GM18502 (cell line): Measurements from ENCODE around the gene LVRN.

Source experiments
- ATAC-seq: cut with Tn5 transposase; IDR thresholded peaks from one replicate; pipeline ENCODE4 v1.9.1; 2021; ENCODE audit warnings: mild to moderate bottlenecking; ENCODE audit not compliant: unreplicated experiment, poor library complexity

Gene LVRN

GRCh38 chr5:115952588-115952987, 9.7 kb upstream of the LVRN start:
- ATAC-seq, result no peak

DNA sequence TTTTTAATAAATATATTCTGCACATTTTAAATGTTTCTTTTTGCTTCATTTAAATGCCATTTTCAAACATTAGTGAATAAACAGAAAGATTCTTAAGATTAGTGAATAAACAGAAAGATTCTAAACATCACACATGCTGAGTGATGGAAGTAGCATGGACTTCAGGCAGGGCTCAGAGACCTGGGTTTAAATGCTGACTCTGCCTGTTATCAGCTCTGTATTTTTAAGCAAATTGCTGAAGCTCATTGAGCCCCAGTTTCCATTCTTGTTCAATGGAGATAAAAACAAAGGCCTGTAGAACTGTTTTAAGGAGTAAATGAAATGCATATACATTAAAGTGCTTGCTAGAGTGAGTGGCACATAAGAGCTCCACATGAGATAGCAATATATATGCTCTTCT, 8.1 kb upstream of the LVRN start:
- no peak for ATAC-seq

DNA sequence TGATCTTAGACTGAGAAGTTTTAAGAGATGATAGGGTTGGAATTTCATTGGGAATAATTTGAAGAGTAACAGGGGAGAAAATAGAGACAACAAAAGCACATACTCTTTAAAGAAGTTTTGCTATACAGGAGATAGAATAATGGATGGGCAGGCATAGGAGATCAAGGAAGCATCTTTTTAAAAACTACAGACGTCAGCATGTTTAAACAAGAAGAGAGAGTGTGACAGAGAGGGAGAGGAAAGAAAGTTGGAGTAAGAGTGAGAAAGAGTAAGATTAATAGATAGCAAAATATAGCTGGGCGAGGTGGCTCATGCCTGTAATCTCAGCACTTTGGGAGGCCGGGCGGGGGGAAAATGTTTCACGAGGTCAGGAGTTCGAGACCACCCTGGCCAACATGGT, 5.3 kb upstream of the LVRN start:
- ATAC-seq, result no peak

DNA sequence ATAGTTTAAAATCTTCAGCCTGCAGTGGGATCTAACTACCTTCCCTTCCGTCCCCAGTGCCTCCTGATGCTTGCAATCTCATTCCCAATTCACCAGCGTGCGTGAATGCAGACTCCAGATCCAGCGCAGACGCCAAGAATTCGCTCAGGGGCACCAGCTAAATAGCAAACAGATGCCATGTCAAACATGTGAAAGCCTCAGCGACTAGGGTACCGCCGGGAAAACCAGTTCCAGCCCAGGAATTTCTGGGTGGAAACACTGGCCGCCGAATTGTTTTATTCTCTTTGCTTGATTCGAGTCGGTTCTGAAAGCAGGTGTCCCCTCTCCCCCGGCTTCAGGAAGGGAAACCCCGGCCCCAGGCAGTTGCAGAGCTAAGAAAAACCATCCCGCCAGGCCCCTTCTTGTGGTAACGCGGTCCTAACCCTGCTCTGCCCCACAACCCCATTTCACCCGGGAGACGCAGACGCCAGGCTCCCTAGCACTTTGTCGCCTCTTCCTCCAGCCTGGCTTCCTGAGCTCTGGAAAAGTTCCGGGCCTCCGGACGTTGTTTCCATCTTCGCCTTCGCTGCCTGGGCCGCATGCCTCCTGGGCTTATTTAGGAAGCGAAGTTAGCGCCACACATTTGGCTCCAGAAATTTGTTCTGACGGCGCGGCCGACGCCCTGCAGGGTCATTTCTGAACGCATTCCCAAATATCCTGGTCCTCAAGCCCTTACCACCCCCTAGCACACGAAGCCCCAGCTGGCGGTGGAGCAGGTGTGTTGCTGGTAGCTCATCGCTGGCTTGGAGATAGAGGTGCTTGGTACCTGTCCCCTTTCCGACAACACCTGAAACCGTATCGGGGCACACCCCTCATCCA, 665 bp upstream of the LVRN start:
- ATAC-seq, result no peak

GRCh38 chr5:115962565-115963402, 509 bp downstream of the LVRN start:
- no peak for ATAC-seq

- ATAC-seq, result no peak
Observed at GRCh38 chr5:115963566-115963965, 1.3 kb downstream of the LVRN start.

- ATAC-seq, result no peak
Observed at GRCh38 chr5:115968770-115969169, 6.5 kb downstream of the LVRN start.

DNA sequence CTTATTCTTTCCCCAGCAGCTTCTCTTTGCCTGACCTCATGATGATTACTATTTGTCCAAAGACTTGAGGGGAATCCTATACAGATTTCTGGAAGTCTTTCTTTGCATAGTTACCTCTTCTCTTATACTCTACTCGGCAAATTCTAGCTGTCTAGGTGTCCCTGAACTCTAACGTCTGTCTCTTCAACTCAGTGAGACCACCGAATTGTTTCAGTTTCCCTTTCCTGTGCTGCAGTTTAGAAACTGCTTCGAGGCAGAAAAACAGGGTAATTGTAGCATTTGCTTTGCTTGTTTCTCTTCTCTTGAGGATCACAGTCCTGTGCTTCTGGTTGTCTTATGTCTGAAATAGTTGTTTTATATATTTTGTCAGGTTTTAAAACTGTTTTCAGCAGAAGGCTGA, 14.8 kb downstream of the LVRN start:
- ATAC-seq, result peak; percentile 86

DNA sequence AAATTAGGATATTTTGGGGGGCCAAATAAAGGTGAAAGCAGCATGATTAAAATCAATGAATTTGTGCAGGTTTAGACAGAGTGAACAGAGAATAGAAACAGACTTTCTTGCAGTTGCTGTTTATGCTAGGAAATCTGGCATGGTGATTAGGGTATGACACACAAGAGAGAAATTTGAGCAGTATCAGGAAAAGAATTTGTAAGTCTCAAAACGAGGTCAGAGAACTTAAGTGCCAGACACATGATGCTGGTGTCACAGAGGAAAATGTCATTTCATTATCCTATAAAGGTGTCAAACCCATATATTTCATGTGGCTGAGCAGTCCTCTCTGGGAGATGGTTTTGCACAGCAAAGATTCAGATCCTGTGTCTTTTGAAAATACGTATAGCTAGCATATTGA, 15.7 kb downstream of the LVRN start:
- ATAC-seq, result no peak

DNA sequence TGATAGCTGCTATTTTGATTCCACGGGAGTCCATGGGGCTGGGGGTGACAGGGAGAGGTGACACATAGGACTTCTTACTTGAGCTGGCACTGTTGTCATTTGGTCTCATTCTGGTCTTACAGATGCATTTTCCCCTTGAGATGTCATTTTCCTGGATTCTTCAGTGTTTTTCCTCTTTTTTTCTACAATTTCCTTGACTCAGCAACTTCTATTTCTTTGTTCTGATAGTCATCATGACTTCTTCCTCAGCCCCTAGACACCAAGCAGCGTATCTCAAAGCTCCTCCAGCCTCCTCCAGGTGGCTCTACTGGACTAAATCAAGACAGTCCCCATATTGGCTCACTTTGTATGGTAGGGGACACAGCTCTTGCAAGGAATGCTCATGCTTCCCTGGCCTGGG, 16.5 kb downstream of the LVRN start:
- ATAC-seq, result no peak

DNA sequence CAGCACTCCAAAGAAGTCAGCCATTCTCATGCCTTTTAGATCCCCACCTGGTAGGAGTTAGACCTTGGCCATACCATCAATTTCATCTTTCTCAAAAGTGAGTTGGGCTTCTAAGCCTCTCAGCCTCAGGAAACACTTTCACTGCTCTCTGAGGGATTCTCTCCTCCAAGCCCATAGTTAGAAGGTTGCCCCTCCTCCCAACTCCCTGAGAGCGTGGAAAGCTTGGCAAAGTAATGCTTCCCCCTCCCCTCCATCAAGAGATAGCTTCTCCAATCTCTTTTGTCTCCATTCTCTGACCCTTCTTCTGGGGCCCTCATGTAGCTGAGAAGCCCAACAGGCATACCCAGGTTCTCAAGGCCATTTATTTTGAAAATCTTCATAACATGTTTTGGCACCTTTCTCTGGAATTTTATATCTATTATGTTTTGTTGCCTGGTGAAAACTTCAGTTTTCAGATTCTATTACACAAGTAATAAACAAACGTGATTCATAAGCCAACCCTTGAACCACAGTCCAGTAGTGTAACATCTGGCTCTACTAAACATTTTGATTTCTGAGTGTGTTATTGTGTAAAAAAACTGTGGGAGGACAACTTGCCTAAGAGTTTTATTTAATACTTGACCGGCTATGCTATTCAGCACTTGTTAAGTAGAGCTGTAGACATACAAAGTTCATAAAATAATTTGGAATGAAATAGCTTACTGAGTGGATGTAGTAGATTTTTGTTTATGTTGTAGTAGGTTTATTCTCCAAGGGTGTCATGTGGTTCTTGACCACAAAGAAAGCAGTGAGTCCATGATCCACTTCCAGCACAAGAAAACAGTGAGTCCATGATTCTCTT, 17.1 kb downstream of the LVRN start:
- no peak for ATAC-seq

GRCh38 chr5:115983519-115983918, 21.2 kb downstream of the LVRN start:
- no peak for ATAC-seq

DNA sequence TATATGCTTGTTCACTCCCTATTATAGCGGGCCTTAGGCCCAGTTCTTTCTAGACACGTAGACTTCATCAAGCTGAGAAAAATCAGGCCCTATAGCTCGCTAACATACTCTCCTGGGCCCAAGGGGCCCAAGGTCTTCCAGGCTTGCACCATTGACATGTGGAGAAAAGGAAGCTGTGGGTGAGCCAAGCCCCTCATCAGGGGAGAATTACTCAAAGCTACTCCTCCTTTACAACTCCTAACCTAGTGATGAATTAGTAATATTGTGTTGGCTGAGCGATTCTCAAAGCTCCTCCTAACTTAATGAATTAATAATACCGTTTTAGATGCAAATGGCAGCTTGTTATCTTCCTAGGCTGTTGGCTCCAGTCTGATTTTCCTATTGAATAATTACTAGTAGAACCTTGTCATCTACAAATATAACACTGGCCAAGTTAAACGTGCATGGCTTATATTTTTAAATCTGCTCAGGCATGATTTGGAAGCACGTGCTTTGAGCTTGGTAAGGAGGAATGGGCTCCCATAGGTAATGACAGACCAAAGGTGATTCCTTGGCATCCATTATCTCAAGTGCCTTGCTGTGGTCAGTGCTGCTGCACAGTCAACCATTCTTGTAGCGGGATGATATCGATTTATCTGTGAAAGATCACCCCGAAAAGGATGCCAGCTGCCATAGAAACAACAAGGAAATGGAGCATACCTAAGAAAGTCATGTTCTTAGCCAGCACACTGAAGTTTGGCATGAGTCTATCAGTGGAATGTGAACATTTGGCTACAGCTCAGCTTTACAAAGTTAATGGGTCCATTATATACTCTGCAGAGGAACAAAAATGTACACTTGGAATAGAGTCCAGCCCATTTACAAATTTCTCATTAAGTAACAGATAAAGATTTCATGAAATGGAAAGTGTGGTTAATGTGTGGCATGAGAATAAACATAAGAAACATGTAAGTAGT, 23.8 kb downstream of the LVRN start:
- no peak for ATAC-seq

- no peak for ATAC-seq
Observed at GRCh38 chr5:115988002-115988401, 25.7 kb downstream of the LVRN start.

DNA sequence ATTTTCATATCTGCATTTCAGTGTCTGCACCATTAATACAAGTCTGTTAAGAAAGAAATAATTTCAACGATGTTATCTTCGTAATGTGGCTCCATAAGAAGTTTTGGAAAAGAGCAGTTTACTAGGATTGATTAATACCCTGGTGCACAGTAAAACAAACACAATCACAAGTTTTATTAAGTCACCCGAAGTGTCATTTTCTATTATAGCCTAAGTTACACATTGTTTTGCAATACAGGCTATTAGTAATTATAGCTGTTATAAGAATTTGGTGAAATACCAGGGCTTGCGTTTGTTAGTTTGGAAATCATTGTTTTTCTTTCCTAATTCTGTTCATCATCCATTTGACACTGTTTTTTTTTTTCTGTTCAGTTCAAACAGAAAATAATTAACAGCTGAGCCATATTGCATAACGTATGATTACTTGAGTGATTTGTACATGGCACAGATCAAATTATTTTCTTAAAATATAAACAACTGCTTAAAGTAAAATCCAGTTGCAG, 30.6 kb downstream of the LVRN start:
- ATAC-seq, result no peak

DNA sequence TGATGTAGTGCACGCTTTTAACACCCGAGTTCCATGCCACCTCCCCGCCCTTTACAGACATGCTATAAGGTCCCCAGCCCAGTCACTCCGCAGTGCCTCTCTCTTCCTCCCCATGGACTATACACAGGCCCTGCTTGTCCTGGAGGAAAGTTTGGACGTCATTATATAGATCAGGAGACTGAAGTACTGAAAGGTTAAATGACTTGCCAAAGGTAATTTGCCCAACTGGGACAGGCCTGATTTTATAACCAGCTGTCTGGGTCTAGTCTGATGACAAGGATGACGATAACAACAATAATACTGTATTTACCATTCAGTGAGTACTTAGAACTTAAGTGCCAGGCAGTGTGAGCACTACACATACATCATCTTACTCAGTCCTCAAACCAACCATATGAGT, 33.1 kb downstream of the LVRN start:
- ATAC-seq, result no peak

DNA sequence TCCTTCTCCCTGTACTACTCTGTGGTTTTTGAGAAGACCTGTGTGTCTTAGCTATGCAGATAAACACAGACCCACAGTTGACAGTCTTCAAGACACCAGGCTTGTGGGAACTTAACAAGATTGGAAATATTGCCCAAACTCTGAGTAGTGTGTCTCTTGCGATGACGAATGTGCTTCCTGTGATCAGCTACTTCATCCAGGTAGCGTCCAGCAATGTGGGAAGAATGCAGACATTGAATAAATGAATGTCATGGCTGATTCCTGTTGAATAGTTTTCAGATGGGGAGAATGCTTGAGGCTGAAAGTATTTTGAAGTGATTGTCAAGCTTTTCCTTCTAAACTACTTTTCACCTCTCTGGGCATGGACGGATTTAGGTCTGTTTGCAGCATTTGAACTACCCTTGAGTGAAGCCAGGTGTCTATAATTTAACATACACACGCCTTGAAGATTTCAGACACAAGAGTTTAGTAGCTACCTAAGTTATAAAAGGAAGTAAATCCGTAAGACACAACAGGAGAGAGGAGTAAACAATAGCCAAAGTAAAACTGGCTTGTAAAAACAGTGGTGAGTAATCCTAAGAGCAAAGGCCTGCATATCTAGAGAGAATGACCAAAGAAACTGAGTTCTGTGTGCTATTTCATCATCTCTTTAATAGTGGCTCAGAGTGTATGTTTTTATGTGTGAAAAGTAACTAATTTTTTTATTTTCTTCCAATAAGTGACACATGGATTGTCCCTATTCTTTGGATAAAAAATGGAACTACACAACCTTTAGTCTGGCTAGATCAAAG, 40.0 kb downstream of the LVRN start:
- ATAC-seq, result no peak

DNA sequence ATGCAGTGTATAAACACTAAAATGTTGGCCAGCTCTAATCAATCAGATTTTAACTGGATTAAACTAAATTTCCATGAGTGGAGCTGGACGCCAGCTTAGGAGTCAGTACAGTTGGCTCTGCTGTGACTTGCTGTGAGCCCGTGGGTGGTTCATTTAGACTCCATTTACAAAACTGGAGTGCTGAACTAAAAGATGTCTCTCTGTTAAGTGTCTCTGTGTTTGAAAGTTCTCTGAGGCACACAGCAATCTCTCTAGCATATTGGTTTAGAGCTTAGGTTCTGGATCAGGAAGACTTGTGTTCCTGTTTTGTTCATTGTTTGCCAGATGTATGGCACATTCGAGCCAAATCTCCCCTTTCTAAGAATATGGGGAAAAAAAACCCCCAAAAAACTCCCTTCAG, 42.0 kb downstream of the LVRN start:
- ATAC-seq, result no peak

- no peak for ATAC-seq
Observed at GRCh38 chr5:116009806-116010205, 47.5 kb downstream of the LVRN start.
